Smooth muscle cell of the pulmonary artery (primary cell): ENCODE measurements around the gene RAET1E. TPM values are rescaled to one million over a fixed set of nuclear protein-coding genes. Genes with fewer than 3 reads are reported as not detected.

Experiments
- total RNA-seq: library from RNA; depleted of rRNA; stranded (reverse); fragments of >200 nt; gene quantifications from 2 replicates; pipeline ENCODE4 v1.2.3, GENCODE V29; 2014

RAET1E gene
- 0.17 and 0.26 TPM in 2 replicates for total RNA-seq

GRCh38 chr6:149897855-149898744 is at the start of gene RAET1E:
RAET1E (minus strand) TSS chr6:149898113; CDS start chr6:149890901, 7,212 bp downstream.

GRCh38 chr6:149941583-149942460 is 43.9 kb upstream of the RAET1E start, which contains the start of gene ULBP2:
ULBP2 (plus strand) TSS chr6:149942014; CDS start chr6:149942073, 59 bp downstream.

DNA sequence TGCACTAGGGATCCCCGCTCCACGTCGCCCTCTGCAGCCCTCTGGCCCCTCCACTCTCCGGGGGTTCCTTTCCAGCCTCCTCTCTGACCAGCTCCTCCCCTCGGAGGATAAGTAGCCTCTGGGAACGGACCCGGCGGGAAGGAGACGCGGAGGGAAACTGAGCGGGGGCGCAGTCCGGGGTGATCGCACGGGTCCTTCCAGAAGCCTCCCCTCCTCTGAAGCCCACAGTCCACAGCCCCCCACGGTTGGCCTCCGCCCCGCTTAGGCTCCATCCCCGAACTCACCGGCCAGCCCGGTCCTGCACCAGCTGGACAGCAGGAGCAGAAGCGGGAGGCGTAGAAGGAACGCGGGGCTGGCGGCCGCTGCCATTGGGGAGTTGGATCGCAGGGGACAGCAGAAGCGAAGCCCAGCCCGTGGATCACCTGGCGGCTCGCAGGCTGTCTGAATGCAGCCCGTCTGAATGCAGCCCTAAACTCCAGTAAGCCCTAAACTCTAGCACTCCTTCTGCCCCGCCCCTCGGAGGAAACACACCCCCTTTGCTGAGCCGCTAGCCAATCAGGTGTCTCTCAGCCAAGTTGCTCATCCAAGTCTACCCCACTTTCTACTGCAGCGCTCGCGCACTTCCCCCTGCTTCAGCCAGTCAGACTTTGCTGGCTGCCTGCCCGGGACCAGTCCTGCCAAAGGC is 24.9 kb upstream of the RAET1E start, which contains the start of gene RAET1G:
RAET1G (minus strand) TSS at position 480 of the 685 bp plus-strand sequence; CDS start at position 369, 111 bp downstream.

DNA sequence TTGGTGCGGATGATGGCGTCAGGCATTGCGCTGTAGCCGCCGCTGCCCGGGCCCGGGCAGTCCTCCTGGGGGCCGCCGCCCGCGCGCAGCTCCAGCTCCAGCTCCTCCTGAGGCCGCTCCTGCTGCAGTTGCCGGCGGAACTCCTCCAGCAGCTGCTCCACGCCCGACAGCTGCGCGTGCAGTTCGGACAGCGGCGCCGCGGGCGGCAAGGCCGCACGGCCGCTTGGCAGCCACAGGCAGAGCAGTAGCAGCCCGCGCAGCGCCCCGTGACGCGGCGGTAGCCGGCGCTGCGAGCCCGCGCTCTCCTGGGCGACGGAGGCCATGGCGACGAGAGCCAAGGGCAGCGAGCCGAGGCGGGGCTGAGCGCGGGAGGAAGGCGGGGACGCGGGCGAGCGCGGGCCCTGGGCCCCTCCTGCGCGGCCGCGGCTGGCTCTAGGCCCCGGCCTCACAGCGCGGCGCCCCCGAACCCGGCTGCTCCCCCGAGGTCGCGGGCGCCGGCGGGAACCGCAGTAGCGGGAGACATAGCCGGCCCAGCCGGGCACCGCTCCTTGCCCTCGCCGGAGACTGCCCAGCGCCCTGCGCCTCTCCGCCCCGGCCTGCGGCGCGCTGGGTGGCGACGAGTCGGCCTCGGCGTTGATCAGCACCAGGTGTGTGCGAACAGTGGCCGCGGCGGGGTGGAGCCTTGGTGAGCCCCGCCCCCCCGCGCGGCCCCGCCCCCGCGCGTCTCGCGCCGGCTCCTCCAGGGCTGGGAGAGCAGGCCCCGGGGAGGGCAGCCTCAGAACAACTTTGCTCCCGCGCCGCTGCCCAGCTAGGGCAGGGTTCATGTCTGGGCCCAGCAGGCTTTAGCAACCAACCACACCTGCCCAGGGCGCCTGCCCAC is 34.0 kb downstream of the RAET1E start, which contains the start of gene LRP11:
LRP11 (minus strand) TSS at position 662 of the 880 bp plus-strand sequence; CDS start at position 323, 339 bp downstream.

Other genes starting within 250 kb of the RAET1E start
- gene KATNA1, start 249.4 kb downstream of the RAET1E start, total RNA-seq = 20.5 and 22.8 TPM in 2 replicates
- gene LATS1, start 180.0 kb downstream of the RAET1E start, total RNA-seq = 12.7 and 14.1 TPM in 2 replicates
- gene NUP43, start 151.6 kb downstream of the RAET1E start, total RNA-seq = 16.0 and 17.6 TPM in 2 replicates
- gene PCMT1, start 148.4 kb downstream of the RAET1E start, total RNA-seq = 80.2 and 104 TPM in 2 replicates
- gene LRP11, start 33.8 kb downstream of the RAET1E start, total RNA-seq = 66.3 and 90.1 TPM in 2 replicates
- 1.6 and 1.7 TPM in 2 replicates for gene RAET1G, start 25.0 kb upstream of the RAET1E start, total RNA-seq
- gene ULBP2, start 43.9 kb upstream of the RAET1E start, total RNA-seq = 4.9 and 14.9 TPM in 2 replicates
- 0.07 and 0.17 TPM in 2 replicates for gene ULBP1, start 65.8 kb upstream of the RAET1E start, total RNA-seq
- not detected in 2 replicates for gene RAET1L, start 127.4 kb upstream of the RAET1E start, total RNA-seq
- 5.1 and 12.5 TPM in 2 replicates for gene ULBP3, start 171.0 kb upstream of the RAET1E start, total RNA-seq
- gene PPP1R14C, start 244.9 kb upstream of the RAET1E start, total RNA-seq = 2.1 and 7.4 TPM in 2 replicates